ENCODE data around the gene SERPINA9. TPM values are rescaled to one million over a fixed set of nuclear protein-coding genes. Genes with fewer than 3 reads are reported as not detected.

SERPINA9 gene
- total and polyA plus RNA-seq, 2 experiments from 2014 or later, result 0.60 TPM; not detected in 1

DNA sequence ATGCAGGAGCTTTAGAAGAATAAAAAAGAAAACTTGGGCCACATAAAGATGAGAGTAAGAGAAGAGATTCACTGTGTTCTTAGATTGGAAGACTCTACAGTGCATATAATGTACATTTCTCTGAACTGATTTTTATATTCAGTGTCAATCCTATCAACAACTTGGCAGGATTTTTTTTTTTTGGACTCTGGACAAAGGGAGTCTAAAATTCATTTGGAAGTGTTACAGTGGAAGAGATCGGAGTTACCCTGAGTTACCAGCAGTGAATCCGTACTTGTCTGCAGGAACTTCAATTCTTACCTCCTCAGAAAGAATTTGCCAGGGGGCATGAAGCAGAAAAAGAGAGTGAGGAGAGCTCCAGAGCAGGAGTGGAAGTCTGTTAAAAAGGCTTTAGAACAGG is 47.4 kb downstream of the SERPINA9 start:
- H3K9me2 ChIP-seq (replicated peaks; ENCODE audit: insufficient read depth), result no peaks in the 10 kb centered on the region
- no peaks in the 10 kb centered on the region for H3K27me3 ChIP-seq
- H3K79me2 ChIP-seq, result no peaks in the 10 kb centered on the region
- H3K4me1 ChIP-seq (ENCODE audit: insufficient read depth), result no peaks in the 10 kb centered on the region
- no peaks in the 10 kb centered on the region for H3K36me3 ChIP-seq (replicated peaks; ENCODE audit: insufficient read depth, low read depth)
- TF ChIP-seq, protein P1, sequence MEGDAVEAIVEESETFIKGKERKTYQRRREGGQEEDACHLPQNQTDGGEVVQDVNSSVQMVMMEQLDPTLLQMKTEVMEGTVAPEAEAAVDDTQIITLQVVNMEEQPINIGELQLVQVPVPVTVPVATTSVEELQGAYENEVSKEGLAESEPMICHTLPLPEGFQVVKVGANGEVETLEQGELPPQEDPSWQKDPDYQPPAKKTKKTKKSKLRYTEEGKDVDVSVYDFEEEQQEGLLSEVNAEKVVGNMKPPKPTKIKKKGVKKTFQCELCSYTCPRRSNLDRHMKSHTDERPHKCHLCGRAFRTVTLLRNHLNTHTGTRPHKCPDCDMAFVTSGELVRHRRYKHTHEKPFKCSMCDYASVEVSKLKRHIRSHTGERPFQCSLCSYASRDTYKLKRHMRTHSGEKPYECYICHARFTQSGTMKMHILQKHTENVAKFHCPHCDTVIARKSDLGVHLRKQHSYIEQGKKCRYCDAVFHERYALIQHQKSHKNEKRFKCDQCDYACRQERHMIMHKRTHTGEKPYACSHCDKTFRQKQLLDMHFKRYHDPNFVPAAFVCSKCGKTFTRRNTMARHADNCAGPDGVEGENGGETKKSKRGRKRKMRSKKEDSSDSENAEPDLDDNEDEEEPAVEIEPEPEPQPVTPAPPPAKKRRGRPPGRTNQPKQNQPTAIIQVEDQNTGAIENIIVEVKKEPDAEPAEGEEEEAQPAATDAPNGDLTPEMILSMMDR (IDR thresholded peaks at IDR 0.05; ENCODE audit: poor library complexity), result no peak
- TF ChIP-seq EZH2 (IDR thresholded peaks at IDR 0.05; ENCODE audit: borderline replicate concordance) (no peak), EZH2phosphoT487 (IDR thresholded peaks at IDR 0.05; ENCODE audit: low read depth, severe bottlenecking, unreplicated experiment) (no peak)
- no peak overlapping the region for H3K27ac ChIP-seq
- DNase-seq (ENCODE audit: low spot score), result no peak
- H2AFZ ChIP-seq, result no peak overlapping the region
- no peaks in the 10 kb centered on the region for H3K9me3 ChIP-seq (ENCODE audit: low read depth)
- H4K20me1 ChIP-seq (ENCODE audit: insufficient read depth, poor library complexity, severe bottlenecking), result no peaks in the 10 kb centered on the region
- WGBS (ENCODE audit: low lambda C conversion rate, missing lambda C conversion rate), result 57% methylated on average over 2 of the region's 2 CpGs
- H3K4me3 ChIP-seq, result no peak overlapping the region
- no peak overlapping the region for H3K4me2 ChIP-seq

DNA sequence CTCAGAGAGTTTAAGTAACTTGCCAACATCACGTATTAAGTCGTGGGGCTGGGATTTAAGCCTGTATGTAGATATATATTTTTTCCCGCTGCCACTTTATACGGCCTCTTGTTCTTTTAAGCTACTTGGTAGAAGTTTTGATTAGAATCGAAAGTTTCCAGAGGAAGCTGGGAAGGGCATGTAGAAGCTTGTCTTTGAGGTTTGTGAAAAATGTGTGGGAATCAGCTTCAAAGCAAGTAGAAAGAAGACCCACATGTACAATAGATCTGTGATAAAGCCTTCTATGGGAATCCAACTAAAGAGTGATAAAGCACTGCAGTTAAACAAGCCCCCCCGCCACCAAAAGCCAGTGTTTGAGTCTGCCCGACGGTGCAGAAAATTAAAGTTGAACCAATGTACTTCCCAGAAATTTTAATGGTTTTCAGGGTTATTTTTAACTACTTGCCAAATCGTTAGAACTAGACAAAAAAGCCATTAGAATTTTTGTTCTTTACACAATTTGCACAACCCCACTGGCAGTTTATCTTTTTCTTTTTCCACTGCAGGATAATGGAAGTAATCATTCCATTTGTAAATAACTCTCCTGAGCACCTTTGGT is 48.9 kb downstream of the SERPINA9 start:
- Histone ChIP-seq H3K9me3 (ENCODE audit: low read depth) (no peaks in the 10 kb centered on the region), H3K4me1 (ENCODE audit: insufficient read depth) (no peaks in the 10 kb centered on the region), H3K36me3 (replicated peaks; ENCODE audit: insufficient read depth, low read depth) (no peaks in the 10 kb centered on the region), H3K9me2 (replicated peaks; ENCODE audit: insufficient read depth) (no peaks in the 10 kb centered on the region), H3K27me3 (no peaks in the 10 kb centered on the region), H3K4me2 (no peak overlapping the region), H3K79me2 (no peaks in the 10 kb centered on the region), H3K27ac (no peak overlapping the region), H4K20me1 (ENCODE audit: insufficient read depth, poor library complexity, severe bottlenecking) (no peaks in the 10 kb centered on the region), H3K4me3 (no peak overlapping the region), H2AFZ (no peak overlapping the region)
- WGBS (ENCODE audit: low lambda C conversion rate, missing lambda C conversion rate), result 82% methylated on average over 9 of the region's 9 CpGs
- DNase-seq (ENCODE audit: low spot score), result no peak
- TF ChIP-seq EZH2 (IDR thresholded peaks at IDR 0.05; ENCODE audit: borderline replicate concordance) (no peak), EZH2phosphoT487 (IDR thresholded peaks at IDR 0.05; ENCODE audit: low read depth, severe bottlenecking, unreplicated experiment) (no peak)
- TF ChIP-seq, protein P1 (IDR thresholded peaks at IDR 0.05; ENCODE audit: poor library complexity), result no peak

DNA sequence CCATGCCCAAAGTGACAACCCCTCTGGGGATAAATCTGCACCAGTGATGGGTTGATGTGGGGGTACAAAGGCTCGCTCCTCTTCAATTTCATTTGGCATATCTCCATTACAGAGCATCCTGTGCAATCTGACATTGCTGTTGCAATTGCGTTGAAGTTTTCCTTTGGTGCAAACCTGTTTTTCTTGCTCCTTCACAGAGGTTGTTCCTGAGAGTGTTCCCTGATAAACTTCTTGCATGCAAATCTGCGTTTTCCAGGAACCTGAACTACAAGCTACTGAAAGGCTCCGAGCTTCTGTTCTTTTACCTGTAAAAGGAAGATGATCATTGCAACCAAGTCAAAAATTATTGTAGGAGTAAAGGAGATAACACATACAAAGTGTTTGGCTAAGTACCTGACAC is 49.5 kb downstream of the SERPINA9 start:
- Histone ChIP-seq H3K36me3 (replicated peaks; ENCODE audit: insufficient read depth, low read depth) (no peaks in the 10 kb centered on the region), H3K4me2 (no peak overlapping the region), H3K9me3 (ENCODE audit: low read depth) (no peaks in the 10 kb centered on the region), H3K27ac (no peak overlapping the region), H4K20me1 (ENCODE audit: insufficient read depth, poor library complexity, severe bottlenecking) (no peaks in the 10 kb centered on the region), H3K4me3 (no peak overlapping the region), H2AFZ (no peak overlapping the region), H3K27me3 (no peaks in the 10 kb centered on the region), H3K9me2 (replicated peaks; ENCODE audit: insufficient read depth) (no peaks in the 10 kb centered on the region), H3K4me1 (ENCODE audit: insufficient read depth) (no peaks in the 10 kb centered on the region), H3K79me2 (no peaks in the 10 kb centered on the region)
- DNase-seq (ENCODE audit: low spot score), result no peak
- no peak for TF ChIP-seq EZH2phosphoT487 (IDR thresholded peaks at IDR 0.05; ENCODE audit: low read depth, severe bottlenecking, unreplicated experiment)
- TF ChIP-seq, protein P1 (IDR thresholded peaks at IDR 0.05; ENCODE audit: poor library complexity), result no peak
- 64% methylated on average over 4 of the region's 4 CpGs for WGBS (ENCODE audit: low lambda C conversion rate, missing lambda C conversion rate)

Measured in hepatocyte (in vitro differentiated cells).